Posterior vena cava (tissue), 2 donors: ENCODE measurements around the gene GNAI2. TPM values are rescaled to one million over a fixed set of nuclear protein-coding genes. Genes with fewer than 3 reads are reported as not detected.
A peak's percentile ranks its signal among the peaks of the same experiment; 100 is the strongest.
"Not testable (repeated sequence)": the region's sequence is repeated elsewhere in the genome, so short reads cannot be mapped to it uniquely, and the experiment has no call there.

Experiments used
- DNase-seq: peaks from one replicate; pipeline ENCODE4 v3.0.0-alpha.2; 2020; ENCODE audit warnings: low spot score
- intact Hi-C, 2 donors: fragments of 100-400 bp; cut with DNase I; formaldehyde crosslinking; loops; one replicate each; pipeline versions ENCODE4 v1.14.1 to v1.14.2; 2022 to 2023
- total RNA-seq, 2 donors: library from RNA; stranded (reverse); fragmentation: NEBNext Ultra II Directional; extraction: Animal tissue kit (Norgen Biotek cat#: 25700); gene quantifications; one replicate each; pipeline ENCODE4 v1.2.1, GENCODE V29; 2021
- donor health status: DM: yes; HTN: yes; CAD: no.
- donor health status: DM: yes; HTN: yes; CAD: no.

The GNAI2 gene
- total RNA-seq, 2 donors from 2014 or later, result 261 to 265 TPM

GRCh38 chr3:50238549-50239026 lies 2.6 kb downstream of the GNAI2 start:
- DNase-seq, result peak; percentile 93
- intact Hi-C loops, result no loop called here

GRCh38 chr3:50239649-50240048 lies 3.6 kb downstream of the GNAI2 start:
- DNase-seq, result no peak
- intact Hi-C loops, result no loop called here

GRCh38 chr3:50241163-50241562 lies 5.2 kb downstream of the GNAI2 start:
- intact Hi-C loops, result no loop called here
- DNase-seq, result no peak

- intact Hi-C loops, result no loop called here
- no peak for DNase-seq
These were observed 5.8 kb downstream of the GNAI2 start for GRCh38 chr3:50241713-50242380.

- intact Hi-C loops, result no loop called here
- DNase-seq, result no peak
These were observed 6.4 kb downstream of the GNAI2 start for GRCh38 chr3:50242381-50242770.

- peak; percentile 93 for DNase-seq
- intact Hi-C loops, result no loop called here
These were observed 7.0 kb downstream of the GNAI2 start for GRCh38 chr3:50242851-50243542.

GRCh38 chr3:50243543-50243895 lies 7.5 kb downstream of the GNAI2 start:
- no peak for DNase-seq
- intact Hi-C loops, result no loop called here

- DNase-seq, intact Hi-C loops: not testable (repeated sequence)
These were observed 8.8 kb downstream of the GNAI2 start for GRCh38 chr3:50244813-50245212.

GRCh38 chr3:50245251-50245745 lies 9.3 kb downstream of the GNAI2 start:
- intact Hi-C loops, result no loop called here
- no peak for DNase-seq

- peak; percentile 98 for DNase-seq
- intact Hi-C loops, result loop anchor here in 1 of 2 donors (2.0 kb wide), 1 partner anchor 19 kb away; no protein-coding TSS in a partner anchor
These were observed 10.0 kb downstream of the GNAI2 start for GRCh38 chr3:50245831-50246516.

GRCh38 chr3:50246517-50246954 lies 10.5 kb downstream of the GNAI2 start:
- peak; percentile 80 for DNase-seq
- intact Hi-C loops, result loop anchor here in 1 of 2 donors (2.0 kb wide), 1 partner anchor 20 kb away; no protein-coding TSS in a partner anchor

GRCh38 chr3:50248387-50248786 lies 12.4 kb downstream of the GNAI2 start:
- DNase-seq, result no peak
- intact Hi-C loops, result no loop called here

- DNase-seq, result no peak
- intact Hi-C loops, result no loop called here
These were observed 13.5 kb downstream of the GNAI2 start for GRCh38 chr3:50249457-50249856.

- intact Hi-C loops, result loop anchor here in 1 of 2 donors (5.0 kb wide), 1 partner anchor 1973 kb away; no protein-coding TSS in a partner anchor
- DNase-seq, result no peak
These were observed 14.5 kb downstream of the GNAI2 start for GRCh38 chr3:50250514-50250913.

GRCh38 chr3:50251220-50251619 lies 15.2 kb downstream of the GNAI2 start:
- no peak for DNase-seq
- intact Hi-C loops, result loop anchor here in 1 of 2 donors (5.0 kb wide), 1 partner anchor 1974 kb away; no protein-coding TSS in a partner anchor

- DNase-seq, result peak; percentile 92
- intact Hi-C loops, result loop anchor here in 1 of 2 donors (5.0 kb wide), 1 partner anchor 1977 kb away; no protein-coding TSS in a partner anchor
These were observed 18.7 kb downstream of the GNAI2 start for GRCh38 chr3:50254577-50255250.

- intact Hi-C loops, result no loop called here
- DNase-seq, result no peak
These were observed 19.2 kb downstream of the GNAI2 start for GRCh38 chr3:50255251-50255615.

GRCh38 chr3:50256978-50257890 lies 21.2 kb downstream of the GNAI2 start:
- intact Hi-C loops, result no loop called here
- DNase-seq, result no peak
